Stimulated activated CD4-positive, alpha-beta T cell treated with anti-CD3 and anti-CD28 coated beads, TNF-alpha, amount 100 ng/mL, for 1 hour (primary cell): Measurements from ENCODE around the gene ANKLE2.
"Not testable (repeated sequence)": the region's sequence is repeated elsewhere in the genome, so short reads cannot be mapped to it uniquely, and the experiment has no call there.

Experiments used
- DNase-seq, 3 donors: peaks; one replicate each; pipeline ENCODE4 v3.0.0-alpha.2; 2020; ENCODE audit warnings: low read depth in 3 of 3, low spot score in 1 of 3

The ANKLE2 gene

DNA sequence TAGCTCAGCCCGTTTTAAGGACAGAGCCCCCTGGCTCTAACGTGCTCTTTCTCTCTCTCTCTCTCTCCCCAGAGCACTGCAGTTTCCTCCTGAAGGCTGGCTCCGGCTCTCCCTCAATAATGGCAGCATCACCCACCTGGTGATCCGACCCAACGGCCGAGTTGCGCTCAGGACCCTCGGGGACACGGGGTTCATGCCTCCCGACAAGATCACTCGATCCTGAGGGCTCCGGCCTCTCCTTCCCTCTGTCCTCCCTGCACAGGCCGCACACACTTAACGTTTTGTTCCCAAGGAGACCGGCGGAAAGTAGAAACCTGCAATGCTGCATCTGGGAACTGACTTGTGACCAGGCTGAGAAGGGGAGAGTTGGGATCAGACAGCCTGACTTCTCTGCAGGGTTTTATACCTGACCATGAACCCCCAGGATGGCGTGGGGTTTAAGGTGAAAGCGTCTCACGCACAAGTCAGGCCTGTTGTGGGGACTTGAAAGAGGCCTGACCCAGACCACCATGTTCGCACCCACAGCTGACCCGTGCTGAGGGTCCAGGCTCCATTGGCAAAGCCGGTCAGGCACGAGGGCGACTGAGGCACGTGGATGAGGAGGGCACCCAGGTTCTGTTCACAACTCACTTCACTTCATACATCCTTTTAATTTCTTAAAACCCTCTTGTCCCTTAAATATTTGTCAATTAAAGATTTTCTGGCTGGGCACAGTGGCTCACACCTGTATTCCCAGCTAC is 40.9 kb downstream of the ANKLE2 start:
- no peak for DNase-seq

- DNase-seq, result no peak
Measured at GRCh38 chr12:132719954-132720324, 41.7 kb downstream of the ANKLE2 start.

GRCh38 chr12:132719141-132719953 is 42.3 kb downstream of the ANKLE2 start:
- no peak for DNase-seq

DNA sequence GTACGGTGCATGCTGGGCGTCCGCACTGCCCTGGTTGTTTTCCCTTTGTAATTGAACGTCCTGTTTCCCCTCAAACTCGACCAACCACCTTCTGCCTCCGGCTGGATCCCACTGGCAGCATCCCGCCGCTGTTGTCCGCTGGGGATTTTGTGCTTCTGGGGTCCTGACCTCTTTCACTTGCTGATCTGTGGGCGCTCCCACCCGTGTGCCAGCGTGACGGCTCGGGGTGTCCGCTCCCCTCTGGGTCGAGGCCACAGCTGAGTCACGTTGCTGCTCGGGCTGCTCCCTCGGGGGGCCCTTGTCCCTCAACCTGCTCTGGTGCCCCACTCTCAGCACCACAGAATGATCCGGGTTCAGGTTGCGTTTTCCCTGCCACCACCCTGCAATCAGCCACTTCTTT is 43.0 kb downstream of the ANKLE2 start:
- DNase-seq, result no peak

DNA sequence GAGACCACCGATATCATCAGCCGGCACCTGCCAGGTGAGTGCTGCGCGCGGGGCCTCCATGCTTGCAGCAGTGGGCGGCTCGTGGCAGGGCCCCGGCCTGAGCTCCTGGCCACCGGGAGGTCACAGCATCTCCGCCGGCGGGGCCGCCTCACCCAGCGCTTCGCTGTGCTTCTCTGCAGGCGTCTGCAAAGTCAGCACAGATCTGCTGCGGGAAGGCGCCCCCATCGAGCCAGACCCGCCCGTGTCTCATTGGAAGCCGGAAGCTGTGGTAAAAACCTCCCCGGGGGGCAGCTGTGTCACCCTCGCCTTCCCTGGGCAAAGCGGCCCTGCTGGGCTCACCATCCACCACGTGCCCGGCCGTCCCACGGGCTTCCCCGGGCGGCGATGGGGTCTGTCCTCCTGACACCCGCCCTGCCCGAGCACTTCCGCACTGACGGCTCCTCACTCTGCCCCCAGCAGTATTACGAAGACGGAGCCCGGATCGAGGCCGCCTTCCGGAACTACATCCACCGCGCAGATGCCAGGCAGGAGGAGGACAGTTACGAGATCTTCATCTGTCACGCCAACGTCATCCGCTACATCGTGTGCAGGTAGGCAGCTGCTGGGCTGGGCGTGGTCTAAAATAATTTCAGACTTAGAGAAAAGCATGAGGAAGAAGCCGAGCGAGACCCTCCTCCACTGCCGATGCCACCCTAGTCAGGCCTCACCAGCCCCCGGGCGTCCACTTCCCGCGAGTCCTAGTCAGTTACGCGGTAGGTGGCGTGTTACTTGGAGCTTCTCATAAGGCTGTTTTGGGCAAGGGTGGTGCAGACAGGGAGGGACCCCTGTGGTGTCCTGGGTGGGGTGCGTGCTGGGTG is 43.9 kb downstream of the ANKLE2 start:
- DNase-seq, result no peak

DNA sequence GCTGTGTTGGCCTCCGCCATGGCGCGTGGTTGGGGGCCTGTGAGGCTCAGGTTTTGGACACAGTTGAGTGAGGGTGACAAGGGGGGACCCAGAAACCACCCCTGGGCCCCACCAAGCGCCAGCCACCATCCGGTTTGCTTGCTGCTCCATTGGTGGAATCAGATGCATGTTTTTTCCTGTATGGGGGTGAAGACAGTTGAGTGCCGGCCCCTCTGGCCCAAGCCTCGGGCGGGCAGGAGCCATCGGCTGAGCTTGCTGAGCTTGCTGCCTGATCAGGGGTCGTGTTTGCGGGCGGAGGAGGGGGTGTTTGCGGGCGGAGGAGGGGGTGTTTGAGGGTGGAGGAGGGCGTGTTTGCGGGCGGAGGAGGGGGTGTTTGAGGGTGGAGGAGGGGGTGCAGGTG is 44.6 kb downstream of the ANKLE2 start:
- no peak for DNase-seq

GRCh38 chr12:132716356-132716755 is 45.3 kb downstream of the ANKLE2 start:
- DNase-seq, result no peak

- DNase-seq, result no peak
Measured at GRCh38 chr12:132715874-132716273, 45.8 kb downstream of the ANKLE2 start.

GRCh38 chr12:132713123-132713522 is 48.5 kb downstream of the ANKLE2 start:
- no peak for DNase-seq

DNA sequence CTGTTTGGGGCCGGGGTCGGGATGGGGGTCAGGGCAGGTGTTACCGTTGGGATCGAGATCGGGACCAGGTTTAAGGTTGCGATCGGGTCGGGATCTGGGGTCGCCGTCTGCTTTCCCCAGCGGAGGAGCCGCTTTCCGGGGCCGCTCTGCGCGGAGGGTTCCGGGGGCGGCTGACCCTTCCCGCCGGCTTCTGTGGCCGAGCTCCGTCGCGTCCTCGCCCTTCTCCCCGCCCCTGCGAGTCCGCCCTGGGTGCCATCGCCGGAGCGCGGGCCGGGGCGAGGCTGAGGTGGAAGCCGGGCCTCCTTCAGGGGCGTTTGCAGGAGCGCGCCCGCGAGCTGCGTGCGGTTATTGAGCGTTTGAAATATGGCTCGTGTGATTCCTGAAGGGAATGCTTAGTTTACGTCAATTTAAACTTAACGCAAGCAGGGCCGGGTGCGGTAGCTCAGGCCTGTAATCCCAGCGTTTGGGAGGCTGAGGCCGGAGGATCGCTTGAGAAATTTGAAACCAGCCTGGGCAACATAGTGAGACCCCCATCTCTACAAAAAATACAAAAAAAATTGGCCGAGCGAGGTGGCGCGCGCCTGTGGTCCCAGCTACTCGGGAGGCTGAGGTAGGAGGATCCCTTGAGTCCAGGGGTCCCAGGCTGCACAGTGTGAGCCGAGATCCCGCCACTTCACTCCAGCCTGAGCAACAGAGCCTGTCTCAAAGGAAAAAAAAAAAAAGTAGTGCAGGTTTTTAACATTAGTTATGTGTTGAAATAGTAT is 50.4 kb downstream of the ANKLE2 start:
- DNase-seq, result no peak

GRCh38 chr12:132710405-132711079 is 51.1 kb downstream of the ANKLE2 start, which contains the start of gene PGAM5:
Gene PGAM5, plus strand, starts transcription at chr12:132710842. Its CDS starts 35 bp downstream, at chr12:132710877.
- peak; percentile 80 to 88 (median 80) for DNase-seq

DNA sequence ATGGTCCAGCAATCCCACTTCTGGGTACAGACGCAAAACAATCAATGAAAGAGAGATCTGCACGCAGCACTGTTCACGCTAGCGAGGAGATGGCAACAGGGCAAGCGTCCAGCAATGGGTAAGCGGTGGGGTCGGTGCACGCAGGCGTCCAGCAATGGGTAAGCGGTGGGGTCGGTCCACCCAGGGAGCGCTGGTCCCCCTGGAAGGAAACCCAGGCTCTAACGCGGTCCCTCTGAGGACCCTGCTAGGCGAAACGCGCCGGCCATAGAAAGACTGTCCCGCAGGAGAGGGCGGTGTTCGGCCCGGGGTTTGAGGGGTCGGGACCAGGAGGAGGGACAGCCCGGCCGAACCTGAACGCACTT is 51.6 kb downstream of the ANKLE2 start:
- no peak for DNase-seq

- DNase-seq, result no peak
Measured at GRCh38 chr12:132708150-132708549, 53.5 kb downstream of the ANKLE2 start.

GRCh38 chr12:132707241-132707640 is 54.4 kb downstream of the ANKLE2 start:
- no peak for DNase-seq

GRCh38 chr12:132703641-132704040 is 58.0 kb downstream of the ANKLE2 start:
- no peak for DNase-seq

DNA sequence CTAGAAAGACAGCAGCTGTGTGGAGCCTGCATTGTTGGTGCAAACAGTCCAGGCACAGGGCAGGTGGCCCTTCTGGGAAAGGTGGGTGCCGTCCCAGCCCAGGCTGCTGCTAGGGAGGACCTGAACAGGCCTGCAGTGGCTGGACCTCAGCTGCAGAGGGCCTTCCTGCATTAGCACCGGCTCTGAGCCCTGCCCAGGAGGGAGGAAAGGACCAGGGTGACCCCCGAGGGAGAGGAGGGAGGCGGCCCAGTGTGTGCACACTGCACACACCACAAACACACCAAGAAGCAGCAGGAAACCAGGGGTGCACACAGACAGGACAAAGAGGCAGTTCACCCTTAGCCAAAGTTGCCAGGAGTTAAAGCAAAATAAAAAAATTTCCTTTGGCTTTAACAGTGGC is 59.0 kb downstream of the ANKLE2 start:
- no peak for DNase-seq

- no peak for DNase-seq
Measured at GRCh38 chr12:132700212-132700822, 61.3 kb downstream of the ANKLE2 start.

- no peak for DNase-seq
Measured at GRCh38 chr12:132698341-132698740, 63.3 kb downstream of the ANKLE2 start.

DNA sequence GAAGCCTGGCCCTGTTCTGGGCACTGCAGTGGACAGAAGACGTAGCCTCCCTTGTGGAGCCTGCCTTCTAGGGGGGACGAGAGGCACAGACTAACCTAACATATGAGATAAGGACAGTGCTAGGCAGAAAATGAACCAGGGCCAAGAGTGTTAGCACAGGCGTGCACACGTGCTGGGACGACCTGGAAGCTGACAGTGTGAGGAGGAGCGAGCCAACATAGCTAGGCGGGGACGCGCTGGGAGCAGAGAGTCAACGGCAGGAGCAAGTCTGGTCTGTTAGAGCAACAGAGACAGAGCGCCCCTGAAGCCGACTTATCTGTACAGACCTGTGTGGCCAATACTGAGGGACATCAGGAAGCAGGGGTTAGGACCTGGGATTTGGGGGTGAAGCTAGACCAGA is 66.2 kb downstream of the ANKLE2 start:
- DNase-seq, result no peak

DNA sequence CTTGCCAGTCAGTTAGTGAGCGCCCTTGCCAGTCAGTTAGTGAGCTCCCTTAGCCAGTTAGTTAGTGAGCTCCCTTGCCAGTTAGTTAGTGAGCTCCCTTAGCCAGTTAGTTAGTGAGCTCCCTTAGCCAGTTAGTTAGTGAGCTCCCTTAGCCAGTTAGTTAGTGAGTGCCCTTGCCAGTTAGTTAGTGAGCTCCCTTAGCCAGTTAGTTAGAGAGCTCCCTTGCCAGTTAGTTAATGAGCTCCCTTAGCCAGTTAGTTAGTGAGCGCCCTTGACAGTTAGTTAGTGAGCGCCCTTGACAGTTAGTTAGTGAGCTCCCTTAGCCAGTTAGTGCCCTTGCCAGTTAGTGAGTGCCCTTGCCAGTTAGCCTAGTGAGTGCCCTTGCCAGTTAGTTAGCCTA is 66.7 kb downstream of the ANKLE2 start:
- DNase-seq, result not testable (repeated sequence)
